OCI-LY7 (cell line): ENCODE measurements around the gene KLF13. TPM values are rescaled to one million over a fixed set of nuclear protein-coding genes. Genes with fewer than 3 reads are reported as not detected.

Experiments used
- BruUV-seq: library from RNA; stranded (reverse); fragments of 400-500 nt; replicated peaks from 2 replicates; lab custom pipeline; 2021; lab: Mats Ljungman, UMichigan
- CTCF ChIA-PET: fragments of 300-600 bp; sonication (Branson Sonifier 250); formaldehyde crosslinking; loops from one replicate; lab custom pipeline; 2022; ENCODE audit warnings: antibody characterized with exemption; ENCODE audit not compliant: unreplicated experiment; lab: Charles Lee
- POLR2A ChIA-PET: fragments of 300-600 bp; sonication (Branson Sonifier 250); formaldehyde crosslinking; loops from one replicate; lab custom pipeline; 2022; ENCODE audit warnings: antibody characterized with exemption; lab: Charles Lee
- DNase-seq: peaks from one replicate; pipeline ENCODE4 v3.0.0-alpha.2; 2015; ENCODE audit warnings: low spot score
- H2AFZ ChIP-seq: fragments of 200-600 bp; sonication (generic), shearing (Covaris generic); 2 replicates; pipeline ENCODE4 v1.6.1; 2014; ENCODE audit warnings: mild to moderate bottlenecking, antibody characterized with exemption, low read length, moderate library complexity
- H3K27ac ChIP-seq: fragments of 200-600 bp; sonication (generic); 2 replicates; pipeline ENCODE4 v1.5.1; 2014; ENCODE audit warnings: mixed run types, low read depth, mild to moderate bottlenecking, moderate library complexity, low read length, inconsistent platforms; ENCODE audit not compliant: poor library complexity, severe bottlenecking
- H3K36me3 ChIP-seq: fragments of 200-600 bp; sonication (generic); 2 replicates; pipeline ENCODE4 v1.6.1; 2014; ENCODE audit warnings: mild to moderate bottlenecking, antibody characterized with exemption, low read length, moderate library complexity, mixed read lengths; ENCODE audit not compliant: insufficient read depth
- H3K4me1 ChIP-seq: fragments of 200-600 bp; sonication (generic); 2 replicates; pipeline ENCODE4 v1.5.1; 2014; ENCODE audit warnings: mild to moderate bottlenecking, low read length; ENCODE audit not compliant: insufficient read depth, poor library complexity, severe bottlenecking
- H3K4me2 ChIP-seq: fragments of 200-600 bp; sonication (generic); 2 replicates; pipeline ENCODE4 v1.6.1; 2014; ENCODE audit warnings: mild to moderate bottlenecking, low read length
- H3K4me3 ChIP-seq: fragments of 200-600 bp; sonication (generic); 2 replicates; pipeline ENCODE4 v1.5.1; 2014; ENCODE audit warnings: mild to moderate bottlenecking, low read depth, low read length; ENCODE audit not compliant: poor library complexity, severe bottlenecking
- H3K79me2 ChIP-seq: fragments of 200-600 bp; sonication (generic); 2 replicates; pipeline ENCODE4 v1.6.1; 2016; ENCODE audit warnings: low read depth, mild to moderate bottlenecking, low read length, moderate library complexity, mixed read lengths; ENCODE audit not compliant: insufficient read depth
- H3K9me2 ChIP-seq: fragments of 200-600 bp; sonication (generic); 2 replicates; pipeline ENCODE4 v1.6.1; 2016; ENCODE audit warnings: mild to moderate bottlenecking, low read length, mixed read lengths; ENCODE audit not compliant: insufficient read depth
- H3K9me3 ChIP-seq: fragments of 200-600 bp; sonication (generic); 2 replicates; pipeline ENCODE4 v1.6.1; 2014; ENCODE audit warnings: mild to moderate bottlenecking, mixed run types, low read length, mixed read lengths
- H4K20me1 ChIP-seq: fragments of 200-600 bp; sonication (generic); 2 replicates; pipeline ENCODE4 v1.6.1; 2014; ENCODE audit warnings: mild to moderate bottlenecking, antibody characterized with exemption, low read length, moderate library complexity, mixed read lengths; ENCODE audit not compliant: insufficient read depth
- CTCF ChIP-seq: fragments of 200-600 bp; sonication (generic); conservative IDR thresholded peaks from 2 replicates; pipeline ENCODE4 v1.5.1; 2014; ENCODE audit warnings: mild to moderate bottlenecking, antibody characterized with exemption, low read length, moderate library complexity, mixed read lengths
- EZH2phosphoT487 ChIP-seq: fragments of 200-600 bp; sonication (generic); IDR thresholded peaks from 2 replicates; pipeline ENCODE4 v1.6.1; 2018; ENCODE audit warnings: low read depth, borderline replicate concordance, mild to moderate bottlenecking, mixed run types, antibody characterized with exemption, low read length, moderate library complexity, mixed read lengths
- intact Hi-C: fragments of 100-400 bp; cut with micrococcal nuclease; formaldehyde crosslinking; loops from one replicate; pipeline ENCODE4 v1.10.0; 2022; ENCODE audit not compliant: unreplicated experiment
- total RNA-seq, 2 experiments: library from RNA; depleted of rRNA in 1 of 2; stranded (reverse); fragments of >200 nt in 1 of 2; shearing (Covaris generic) in 1 of 2; gene quantifications; 2 replicates each; pipeline ENCODE4 v1.2.3, GENCODE V29; 2014 to 2022

The KLF13 gene
- total RNA-seq, 2 experiments from 2014 or later: 63.2 to 64.6 TPM

DNA sequence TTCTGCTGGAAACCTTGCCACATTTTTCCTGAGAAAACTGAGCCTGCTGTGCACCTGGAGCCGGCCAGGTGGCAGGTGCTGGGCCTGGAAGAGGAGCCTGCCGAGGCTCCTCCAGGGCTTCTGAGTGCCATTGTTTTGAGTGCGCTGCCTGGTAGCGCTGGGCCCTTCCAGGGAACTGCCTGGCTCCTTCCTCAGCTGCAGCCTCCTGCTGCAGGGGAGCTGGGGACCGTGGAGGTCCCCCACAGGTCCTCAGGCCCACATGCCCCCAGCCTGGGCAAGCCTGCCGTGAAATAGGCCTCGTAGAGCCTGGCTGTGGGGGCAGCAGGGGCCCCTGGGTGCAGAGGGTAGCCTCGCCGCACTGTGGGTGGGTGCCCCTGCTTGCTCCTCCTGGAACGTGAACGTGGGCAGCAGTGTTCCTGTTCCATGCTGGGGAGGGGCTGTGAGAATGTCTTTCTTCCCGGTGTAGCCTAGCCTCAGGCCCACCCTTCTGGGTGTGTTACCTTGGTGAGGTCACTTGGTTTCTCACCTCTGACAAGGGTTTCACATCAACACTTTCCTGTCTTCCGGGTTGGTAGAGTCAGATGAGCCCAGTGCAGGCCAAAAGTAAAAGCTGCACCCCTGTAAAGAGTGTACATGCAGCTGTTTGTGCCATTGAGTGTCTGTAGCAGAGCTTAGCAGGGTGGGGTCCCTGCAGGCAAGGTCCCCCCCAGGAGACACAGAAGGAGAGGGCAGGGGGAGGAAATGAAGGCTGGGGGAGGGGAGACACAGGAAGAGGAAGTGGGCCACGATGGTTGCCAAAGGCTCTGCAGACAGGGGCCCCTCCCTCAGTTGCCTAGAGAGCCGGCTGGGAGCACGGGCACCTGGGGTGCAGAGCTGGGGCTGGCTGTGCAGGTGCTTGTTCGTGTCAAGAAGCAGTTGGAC is 34.5 kb downstream of the KLF13 start:
- Histone ChIP-seq H3K79me2 (peaks cover 86% of the 10 kb centered on the region), H3K9me3 (no peaks in the 10 kb centered on the region), H3K36me3 (peaks cover 22% of the 10 kb centered on the region; the same call in 1 of the 2 replicates), H4K20me1 (no peaks in the 10 kb centered on the region), H3K4me3 (peak overlapping the region; percentile 61), H3K27ac (peak overlapping the region; percentile 98), H3K4me2 (peak overlapping the region; percentile 97), H3K4me1 (peaks cover 98% of the 10 kb centered on the region), H2AFZ (no peak overlapping the region), H3K9me2 (no peaks in the 10 kb centered on the region)
- intact Hi-C loops: loop anchor here (1.0 to 2.0 kb wide), 2 partner anchors 32 to 74 kb away; no protein-coding TSS in a partner anchor
- peak; percentile 97 for DNase-seq
- ChIA-PET CTCF (interaction anchor here (0.8 to 1.2 kb wide), 3 partner anchors 14 to 127 kb away, joined by 3 to 7 read pairs (median 4); no protein-coding TSS in a partner anchor), POLR2A (interaction anchor here (0.8 to 2.0 kb wide), 3 partner anchors 9 to 96 kb away, joined by 3 to 5 read pairs (median 4); no protein-coding TSS in a partner anchor)
- BruUV-seq: no TSS peak
- TF ChIP-seq EZH2phosphoT487: no peak
- no peak for TF ChIP-seq CTCF

DNA sequence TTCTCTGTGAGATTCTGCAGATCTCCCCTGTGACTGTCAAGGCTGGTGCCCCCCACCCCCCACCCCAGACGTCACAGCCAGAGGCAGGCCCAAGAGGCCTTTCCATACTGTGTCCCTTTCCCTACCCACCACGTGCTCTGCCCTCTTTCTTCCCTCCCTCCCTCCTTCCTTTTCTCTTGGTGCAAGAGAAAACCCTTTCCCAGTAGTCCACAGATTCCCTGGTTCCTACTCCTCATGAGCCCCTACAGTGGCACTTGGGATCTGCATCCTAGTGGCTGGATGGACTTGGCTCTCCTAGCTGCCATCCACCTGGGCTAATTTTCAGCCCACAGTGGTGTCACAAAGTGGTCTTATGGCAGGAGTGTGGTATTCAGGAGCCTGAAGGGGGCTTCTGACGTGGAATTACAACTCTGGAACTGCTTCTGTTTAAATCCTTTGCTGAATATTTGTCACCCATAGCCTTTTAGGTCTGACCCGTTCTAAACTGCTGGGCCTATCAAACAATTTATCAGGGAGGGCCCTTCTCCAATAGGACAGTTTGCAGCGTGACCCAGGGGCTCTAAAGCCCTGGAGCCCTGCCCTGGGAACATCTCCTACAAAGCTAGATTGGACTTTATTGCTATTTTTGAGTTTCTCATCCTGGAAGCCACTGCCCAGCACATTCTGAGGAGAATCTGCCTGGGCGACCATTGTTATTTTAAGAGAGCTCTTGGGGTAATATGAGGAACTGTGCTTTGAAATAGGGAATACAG is 35.3 kb downstream of the KLF13 start:
- Histone ChIP-seq H3K9me3 (no peaks in the 10 kb centered on the region), H2AFZ (no peak overlapping the region), H3K4me3 (peak overlapping the region; percentile 61), H3K4me2 (peak overlapping the region; percentile 97), H3K4me1 (peaks cover 98% of the 10 kb centered on the region), H3K9me2 (no peaks in the 10 kb centered on the region), H3K79me2 (peaks cover 86% of the 10 kb centered on the region), H3K36me3 (peaks cover 22% of the 10 kb centered on the region; the same call in 1 of the 2 replicates), H4K20me1 (peaks cover 4% of the 10 kb centered on the region; the same call in 1 of the 2 replicates), H3K27ac (peak overlapping the region; percentile 98)
- DNase-seq: no peak
- intact Hi-C loops: loop anchor here (1.0 to 2.0 kb wide), 2 partner anchors 33 to 73 kb away; no protein-coding TSS in a partner anchor
- 0 out of 2 replicates have a peak, but pooled peaks have one; percentile 12 for TF ChIP-seq CTCF
- no peak for TF ChIP-seq EZH2phosphoT487
- no TSS peak for BruUV-seq
- ChIA-PET CTCF (interaction anchor here (0.8 to 1.2 kb wide), 3 partner anchors 15 to 126 kb away, joined by 3 to 7 read pairs (median 4); no protein-coding TSS in a partner anchor), POLR2A (interaction anchor here (1.0 to 2.6 kb wide), 4 partner anchors 10 to 36 kb away, joined by 4 to 10 read pairs (median 6); no protein-coding TSS in a partner anchor)
